ENCODE data around the gene YTHDC1.

The YTHDC1 gene

DNA sequence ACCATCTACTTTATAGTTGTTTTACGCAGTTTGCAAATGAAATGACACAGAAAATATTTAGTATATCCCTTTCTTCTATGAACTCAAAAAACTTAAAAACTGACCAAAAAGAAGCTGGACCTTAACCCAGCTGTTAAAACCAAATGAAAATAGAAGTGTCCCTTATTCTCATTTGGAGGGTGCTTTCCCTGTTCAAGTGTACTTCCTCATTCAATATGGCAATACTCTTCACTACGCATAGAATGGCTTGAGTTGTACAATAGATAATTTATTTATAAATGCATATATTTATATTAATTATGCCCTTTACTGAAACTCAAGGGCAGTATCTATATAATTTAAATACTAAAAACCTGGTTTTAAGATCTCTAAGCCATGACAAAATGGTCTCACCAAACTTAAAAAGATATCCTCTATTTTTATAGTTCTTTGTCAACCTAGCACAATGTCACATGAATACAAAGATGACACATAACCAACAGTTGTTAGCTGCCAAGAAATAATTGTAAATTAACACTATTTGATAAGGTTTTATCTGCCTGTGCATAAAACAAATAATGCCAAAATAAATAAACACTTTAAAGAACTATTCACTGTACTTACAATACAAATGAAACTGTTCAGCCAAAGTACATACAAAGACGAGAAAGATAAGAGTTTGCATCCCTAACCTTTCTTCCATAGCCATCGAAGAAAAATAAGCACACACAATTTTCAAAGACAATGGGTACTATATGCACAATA lies 25.2 kb downstream of the YTHDC1 start:
- no peaks in the 10 kb centered on the region for H3K27me3 ChIP-seq (ENCODE audit: insufficient read depth, low read depth, severe bottlenecking)
- no peak overlapping the region for H3K4me3 ChIP-seq (ENCODE audit: low read depth, low read length)
- peaks cover 71% of the 10 kb centered on the region for H3K36me3 ChIP-seq
- H3K27ac ChIP-seq = no peak overlapping the region
- DNase-seq = no peak
- TF ChIP-seq, protein P1, sequence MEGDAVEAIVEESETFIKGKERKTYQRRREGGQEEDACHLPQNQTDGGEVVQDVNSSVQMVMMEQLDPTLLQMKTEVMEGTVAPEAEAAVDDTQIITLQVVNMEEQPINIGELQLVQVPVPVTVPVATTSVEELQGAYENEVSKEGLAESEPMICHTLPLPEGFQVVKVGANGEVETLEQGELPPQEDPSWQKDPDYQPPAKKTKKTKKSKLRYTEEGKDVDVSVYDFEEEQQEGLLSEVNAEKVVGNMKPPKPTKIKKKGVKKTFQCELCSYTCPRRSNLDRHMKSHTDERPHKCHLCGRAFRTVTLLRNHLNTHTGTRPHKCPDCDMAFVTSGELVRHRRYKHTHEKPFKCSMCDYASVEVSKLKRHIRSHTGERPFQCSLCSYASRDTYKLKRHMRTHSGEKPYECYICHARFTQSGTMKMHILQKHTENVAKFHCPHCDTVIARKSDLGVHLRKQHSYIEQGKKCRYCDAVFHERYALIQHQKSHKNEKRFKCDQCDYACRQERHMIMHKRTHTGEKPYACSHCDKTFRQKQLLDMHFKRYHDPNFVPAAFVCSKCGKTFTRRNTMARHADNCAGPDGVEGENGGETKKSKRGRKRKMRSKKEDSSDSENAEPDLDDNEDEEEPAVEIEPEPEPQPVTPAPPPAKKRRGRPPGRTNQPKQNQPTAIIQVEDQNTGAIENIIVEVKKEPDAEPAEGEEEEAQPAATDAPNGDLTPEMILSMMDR (IDR thresholded peaks at IDR 0.05; ENCODE audit: low read depth, low read length) = no peak
- H3K9me3 ChIP-seq (ENCODE audit: severe bottlenecking) = no peaks in the 10 kb centered on the region

DNA sequence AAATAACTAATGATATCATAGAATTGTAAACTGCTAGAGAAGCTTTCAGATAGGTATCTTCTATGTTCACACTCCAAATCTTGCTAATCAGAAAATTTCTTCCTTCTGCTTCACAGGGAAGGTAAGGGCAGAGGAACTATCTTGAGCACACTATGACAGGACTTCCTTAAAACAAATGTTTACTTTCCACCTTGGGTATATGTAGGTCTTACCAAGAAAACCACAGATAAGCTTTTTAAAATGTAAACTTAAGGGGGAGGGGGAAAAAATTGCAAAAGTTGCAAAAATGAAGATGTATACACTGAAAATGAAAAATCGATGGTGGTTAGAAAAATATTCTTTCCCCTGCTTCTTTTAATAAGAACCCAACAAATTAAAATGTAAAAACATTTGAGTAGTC lies 30.9 kb downstream of the YTHDC1 start:
- no peaks in the 10 kb centered on the region for H3K9me3 ChIP-seq (ENCODE audit: severe bottlenecking)
- TF ChIP-seq, protein P1 (IDR thresholded peaks at IDR 0.05; ENCODE audit: low read depth, low read length) = no peak
- no peaks in the 10 kb centered on the region for H3K27me3 ChIP-seq (ENCODE audit: insufficient read depth, low read depth, severe bottlenecking)

DNA sequence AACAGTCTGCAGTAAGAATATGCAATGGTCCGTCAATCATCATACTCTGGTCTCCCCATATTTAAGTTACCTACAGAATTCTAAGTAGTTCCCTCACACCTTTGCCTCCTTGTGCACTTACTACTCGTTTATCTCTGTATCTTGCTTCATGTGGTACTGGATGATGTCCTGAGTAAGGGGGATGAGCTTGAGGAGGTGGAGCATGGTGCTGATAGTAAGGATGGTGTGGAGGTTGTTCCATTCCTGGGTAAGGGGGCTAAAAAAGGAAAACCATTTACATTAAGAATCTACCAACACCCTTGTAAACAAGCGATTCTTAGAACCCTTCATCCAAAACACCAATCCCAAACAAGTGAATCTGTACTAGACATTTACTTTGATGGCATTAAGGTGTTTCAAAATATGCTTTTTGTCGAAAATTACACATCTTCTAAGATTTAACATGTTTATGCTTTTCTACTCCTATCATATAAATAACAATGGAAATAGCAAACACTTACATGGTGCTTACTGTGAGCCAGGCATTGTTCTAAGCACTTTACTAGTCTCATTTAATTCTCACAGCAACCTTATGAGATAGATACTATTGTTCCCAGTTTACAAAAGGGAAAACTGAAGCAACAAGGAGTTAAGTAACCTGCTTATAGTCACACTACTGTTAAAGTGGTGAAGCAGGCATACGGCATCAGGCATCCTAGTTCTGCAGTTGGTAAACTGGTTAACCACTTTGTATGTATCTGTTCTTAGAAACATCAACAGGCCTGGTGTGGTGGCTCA lies 33.5 kb downstream of the YTHDC1 start:
- H3K36me3 ChIP-seq = peaks cover 77% of the 10 kb centered on the region
- TF ChIP-seq, protein P1 (IDR thresholded peaks at IDR 0.05; ENCODE audit: low read depth, low read length) = no peak
- H3K27ac ChIP-seq = no peak overlapping the region
- no peaks in the 10 kb centered on the region for H3K9me3 ChIP-seq (ENCODE audit: severe bottlenecking)
- H3K27me3 ChIP-seq (ENCODE audit: insufficient read depth, low read depth, severe bottlenecking) = no peaks in the 10 kb centered on the region
- H3K4me3 ChIP-seq (ENCODE audit: low read depth, low read length) = no peak overlapping the region
- DNase-seq = no peak

More for the DNA sequence above, 30.9 kb downstream of the YTHDC1 start:
- Histone ChIP-seq H3K36me3 (peaks cover 78% of the 10 kb centered on the region), H3K27ac (no peak overlapping the region), H3K4me3 (ENCODE audit: low read depth, low read length) (no peak overlapping the region)
- no peak for DNase-seq

DNA sequence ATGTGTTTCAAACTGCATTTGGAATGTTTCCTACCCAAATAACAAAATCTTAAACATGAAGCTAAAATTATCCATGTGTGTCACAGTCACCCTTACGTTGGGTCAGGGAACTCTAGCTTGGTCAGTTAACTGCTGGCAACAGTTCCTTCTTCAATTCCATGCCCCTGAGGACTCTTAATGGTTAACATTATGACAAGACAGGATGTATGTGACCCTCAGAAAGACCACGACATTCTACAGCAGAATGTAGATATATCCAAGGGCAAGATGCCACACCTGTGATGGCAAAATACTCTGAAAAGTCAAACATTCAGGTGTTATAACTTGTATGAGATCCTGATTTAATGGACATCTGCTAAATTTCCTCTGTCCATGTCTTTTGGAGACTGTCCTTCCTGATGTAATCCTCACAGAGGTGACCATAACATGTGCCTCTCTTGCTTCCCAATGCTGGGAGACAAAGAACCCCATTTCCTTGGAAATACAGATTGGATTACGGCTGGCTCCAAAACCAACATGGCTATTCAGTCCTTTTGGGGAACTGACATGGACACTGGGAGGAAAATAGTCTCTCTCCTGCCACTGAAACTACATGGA lies 39.1 kb downstream of the YTHDC1 start:
- Histone ChIP-seq H3K27me3 (ENCODE audit: insufficient read depth, low read depth, severe bottlenecking) (no peaks in the 10 kb centered on the region), H3K4me3 (ENCODE audit: low read depth, low read length) (no peak overlapping the region), H3K27ac (no peak overlapping the region), H3K36me3 (peaks cover 42% of the 10 kb centered on the region), H3K9me3 (ENCODE audit: severe bottlenecking) (no peaks in the 10 kb centered on the region)
- TF ChIP-seq, protein P1 (IDR thresholded peaks at IDR 0.05; ENCODE audit: low read depth, low read length) = no peak
- DNase-seq = no peak

DNA sequence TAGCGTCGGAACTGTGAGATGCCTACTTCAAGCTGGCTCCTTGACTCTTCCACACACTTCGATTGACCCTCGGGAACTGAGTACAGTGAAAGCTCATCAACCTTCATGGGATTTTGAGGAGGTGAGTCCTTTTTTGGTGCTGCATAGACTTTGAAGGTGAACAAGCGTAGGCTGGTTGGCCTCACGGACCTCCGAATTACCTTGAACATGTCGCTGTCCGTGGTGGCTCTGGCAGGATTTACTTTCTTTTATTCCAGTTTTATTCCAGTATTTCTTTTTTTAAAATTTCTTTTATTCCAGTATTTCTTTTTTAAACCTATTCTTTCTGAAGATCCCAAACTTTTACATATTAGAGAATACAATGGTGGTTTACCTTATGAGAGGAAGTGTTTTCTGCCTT lies 45.2 kb downstream of the YTHDC1 start:
- Histone ChIP-seq H3K27me3 (ENCODE audit: insufficient read depth, low read depth, severe bottlenecking) (no peaks in the 10 kb centered on the region), H3K4me3 (ENCODE audit: low read depth, low read length) (no peak overlapping the region), H3K27ac (no peak overlapping the region), H3K36me3 (no peaks in the 10 kb centered on the region), H3K9me3 (ENCODE audit: severe bottlenecking) (no peaks in the 10 kb centered on the region)
- TF ChIP-seq, protein P1 (IDR thresholded peaks at IDR 0.05; ENCODE audit: low read depth, low read length) = no peak
- no peak for DNase-seq
